H1 (cell line): ENCODE results near the gene TREM1. TPM values are rescaled to one million over a fixed set of nuclear protein-coding genes. Genes with fewer than 3 reads are reported as not detected.
A peak's percentile ranks its signal among the peaks of the same experiment; 100 is the strongest.

Source experiments
- CTCF ChIA-PET: fragments of 300-600 bp; sonication (Branson Sonifier 250); formaldehyde crosslinking; loops from one replicate; lab custom pipeline; 2021; ENCODE audit not compliant: partially characterized antibody; lab: Charles Lee
- POLR2A ChIA-PET: fragments of 300-600 bp; sonication (Branson Sonifier 250); formaldehyde crosslinking; loops from one replicate; lab custom pipeline; 2021; ENCODE audit warnings: inconsistent platforms; ENCODE audit not compliant: partially characterized antibody; lab: Charles Lee
- DNase-seq, 2 experiments: peaks; one replicate each; pipeline versions ENCODE4 v3.0.0 to v3.0.0-alpha.2; 2010 to 2022; ENCODE audit warnings: low spot score in 2 of 2, low read depth in 1 of 2, mixed read lengths in 1 of 2
- FAIRE-seq: peaks from 2 replicates; lab custom pipeline; 2011; peaks lifted over from hg19 to GRCh38; lab: Jason Lieb, UNC
- H2AFZ ChIP-seq: 2 replicates; pipeline ENCODE4 v1.8.1; 2012; ENCODE audit warnings: low read length, inconsistent platforms
- H2AK5ac ChIP-seq: 2 replicates; pipeline ENCODE4 v1.6.1; 2013; ENCODE audit warnings: low read depth, low read length
- H2BK120ac ChIP-seq: replicated peaks from 2 replicates; pipeline ENCODE3; 2013; ENCODE audit warnings: low read depth, low read length, inconsistent platforms
- H2BK12ac ChIP-seq: 2 replicates; pipeline ENCODE4 v1.6.1; 2013; ENCODE audit warnings: low read depth, low read length
- H2BK15ac ChIP-seq: 2 replicates; pipeline ENCODE4 v1.6.1; 2013; ENCODE audit warnings: low read length
- H2BK20ac ChIP-seq: 2 replicates; pipeline ENCODE4 v1.6.1; 2013; ENCODE audit warnings: low read length
- H2BK5ac ChIP-seq: 2 replicates; pipeline ENCODE4 v1.6.1; 2013; ENCODE audit warnings: low read depth, low read length
- H3K14ac ChIP-seq: 2 replicates; pipeline ENCODE4 v1.6.1; 2013; ENCODE audit warnings: inconsistent platforms; ENCODE audit not compliant: insufficient read length
- H3K18ac ChIP-seq: 2 replicates; pipeline ENCODE4 v1.6.1; 2013; ENCODE audit warnings: low read length; ENCODE audit errors: extremely low read depth
- H3K23ac ChIP-seq: 2 replicates; pipeline ENCODE4 v1.6.1; 2013; ENCODE audit warnings: inconsistent platforms; ENCODE audit not compliant: insufficient read length
- H3K23me2 ChIP-seq: 2 replicates; pipeline ENCODE4 v1.6.1; 2013; ENCODE audit warnings: low read depth, low read length
- H3K27ac ChIP-seq: 2 replicates; pipeline ENCODE4 v1.6.1; 2011; ENCODE audit warnings: low read depth, low read length, inconsistent platforms
- H3K27me3 ChIP-seq, 4 experiments: replicated peaks in 1 of 4; 1 replicate in 1 of 4; 2 replicates in 3 of 4; pipeline versions ENCODE4 v1.6.1 to v1.8.1; 2011 to 2013; ENCODE audit warnings: low read length in 3 of 4, mild to moderate bottlenecking in 3 of 4, inconsistent platforms in 2 of 4, mixed read lengths in 2 of 4, moderate library complexity in 1 of 4; ENCODE audit not compliant: control insufficient read depth in 3 of 4, insufficient read depth in 3 of 4; ENCODE audit errors: extremely low read depth in 1 of 4
- H3K36me3 ChIP-seq, 4 experiments: 2 replicates each; pipeline versions ENCODE4 v1.6.1 to v1.8.1; 2011 to 2013; ENCODE audit warnings: mild to moderate bottlenecking in 4 of 4, low read length in 3 of 4, moderate library complexity in 2 of 4, control low read depth in 1 of 4, inconsistent platforms in 1 of 4; ENCODE audit not compliant: insufficient read depth in 4 of 4, control insufficient read depth in 2 of 4
- H3K4ac ChIP-seq: replicated peaks from 2 replicates; pipeline ENCODE3; 2013; ENCODE audit warnings: low read length, low read depth, mixed read lengths, inconsistent platforms; ENCODE audit not compliant: insufficient read length
- H3K4me1 ChIP-seq, 4 experiments: replicated peaks in 1 of 4; 1 replicate in 1 of 4; 2 replicates in 3 of 4; pipeline versions ENCODE4 v1.6.1 to v1.8.1; 2011 to 2013; ENCODE audit warnings: low read length in 3 of 4, inconsistent platforms in 2 of 4, mixed read lengths in 1 of 4; ENCODE audit not compliant: insufficient read depth in 4 of 4, control insufficient read depth in 3 of 4
- H3K4me2 ChIP-seq, 2 experiments: 2 replicates each; pipeline versions ENCODE4 v1.6.1 to v1.8.1; 2011 to 2013; ENCODE audit warnings: low read depth in 2 of 2, low read length in 2 of 2, control low read depth in 1 of 2, inconsistent platforms in 1 of 2, mild to moderate bottlenecking in 1 of 2; ENCODE audit not compliant: insufficient read depth in 1 of 2
- H3K4me3 ChIP-seq, 4 experiments: fragments of 200-600, 300-600 bp in 1 of 4; sonication (generic), shearing (Covaris generic), sonication (Bioruptor Twin) in 1 of 4; 2 replicates each; pipeline versions ENCODE4 v1.5.1 to v1.8.1; 2011 to 2016; ENCODE audit warnings: low read length in 4 of 4, low read depth in 3 of 4, control low read depth in 2 of 4, inconsistent platforms in 2 of 4, mild to moderate bottlenecking in 2 of 4, mixed read lengths in 1 of 4, moderate library complexity in 1 of 4; ENCODE audit not compliant: insufficient read depth in 2 of 4; ENCODE audit errors: extremely low read depth in 1 of 4
- H3K56ac ChIP-seq: replicated peaks from 2 replicates; pipeline ENCODE3; 2013; ENCODE audit warnings: low read depth, mild to moderate bottlenecking, mixed read lengths, low read length, inconsistent platforms; ENCODE audit not compliant: insufficient read length
- H3K79me1 ChIP-seq: 2 replicates; pipeline ENCODE4 v1.6.1; 2013; ENCODE audit warnings: low read depth, low read length, control low read depth
- H3K79me2 ChIP-seq, 2 experiments: 2 replicates each; pipeline versions ENCODE4 v1.6.1 to v1.8.1; 2012 to 2013; ENCODE audit warnings: low read length in 2 of 2, mild to moderate bottlenecking in 2 of 2, inconsistent platforms in 1 of 2; ENCODE audit not compliant: insufficient read depth in 2 of 2, control insufficient read depth in 1 of 2
- H3K9ac ChIP-seq, 4 experiments: replicated peaks in 1 of 4; 1 replicate in 1 of 4; 2 replicates in 3 of 4; pipeline versions ENCODE4 v1.6.1 to v1.8.1; 2011 to 2013; ENCODE audit warnings: low read depth in 3 of 4, low read length in 3 of 4, control low read depth in 2 of 4, mild to moderate bottlenecking in 2 of 4, moderate library complexity in 2 of 4, inconsistent platforms in 1 of 4; ENCODE audit errors: extremely low read depth in 1 of 4
- H3K9me3 ChIP-seq, 2 experiments: 2 replicates each; pipeline versions ENCODE4 v1.6.1 to v1.8.1; 2012 to 2013; ENCODE audit warnings: mild to moderate bottlenecking in 2 of 2, moderate library complexity in 2 of 2, control low read depth in 1 of 2, inconsistent platforms in 1 of 2, low read depth in 1 of 2, low read length in 1 of 2, mixed read lengths in 1 of 2; ENCODE audit not compliant: insufficient read depth in 2 of 2
- H4K20me1 ChIP-seq, 2 experiments: replicated peaks in 1 of 2; 2 replicates each; pipeline versions ENCODE3 to v1.8.1; 2011 to 2013; ENCODE audit warnings: inconsistent platforms in 2 of 2, low read length in 2 of 2, mild to moderate bottlenecking in 1 of 2; ENCODE audit not compliant: insufficient read depth in 2 of 2, control insufficient read depth in 1 of 2
- H4K5ac ChIP-seq: 2 replicates; pipeline ENCODE4 v1.6.1; 2013; ENCODE audit warnings: low read length, low read depth, mixed read lengths, inconsistent platforms; ENCODE audit not compliant: insufficient read length
- H4K8ac ChIP-seq: 2 replicates; pipeline ENCODE4 v1.8.0; 2013; ENCODE audit warnings: mild to moderate bottlenecking, moderate library complexity, low read length, inconsistent platforms; ENCODE audit not compliant: insufficient read depth; ENCODE audit errors: extremely low read depth
- H4K91ac ChIP-seq: replicated peaks from 2 replicates; pipeline ENCODE3; 2013; ENCODE audit warnings: low read length, mixed read lengths, inconsistent platforms; ENCODE audit not compliant: insufficient read length
- EGR1 ChIP-seq: IDR thresholded peaks from 2 replicates; pipeline ENCODE4 v1.6.1; 2011; ENCODE audit warnings: low read depth, low read length, borderline replicate concordance
- KDM1A ChIP-seq: fragments of 200-600, 300-600 bp; sonication (generic); IDR thresholded peaks from 2 replicates; pipeline ENCODE4 v1.7.1; 2016; ENCODE audit warnings: mild to moderate bottlenecking, low read length, borderline replicate concordance
- PHF8 ChIP-seq: fragments of 200-600 bp; sonication (generic); conservative IDR thresholded peaks from 2 replicates; pipeline ENCODE4 v1.7.1; 2012; ENCODE audit warnings: low read depth, mild to moderate bottlenecking, inconsistent platforms, low read length, moderate library complexity
- POU5F1 ChIP-seq: IDR thresholded peaks from 2 replicates; pipeline ENCODE4 v1.6.1; 2011; ENCODE audit warnings: low read depth, mild to moderate bottlenecking, low read length, moderate library complexity
- WGBS, 2 experiments: shearing (Covaris generic) in 1 of 2; methylation state at CpG; one replicate each; pipeline versions ENCODE4 v1.1.6 to v1.1.7; 2013 to 2015; ENCODE audit warnings: low lambda C conversion rate in 2 of 2, mixed read lengths in 2 of 2, inconsistent platforms in 1 of 2, low coverage in 1 of 2, missing lambda C conversion rate in 1 of 2; ENCODE audit not compliant: insufficient replicate concordance in 2 of 2, insufficient coverage in 1 of 2, insufficient read length in 1 of 2; ENCODE audit errors: extremely low coverage in 1 of 2, missing lambda C conversion rate in 1 of 2; 5-methylcytosine and 5-hydroxymethylcytosine counted together
- polyA plus RNA-seq, 7 experiments: library from polyadenylated mRNA; depleted of rRNA in 3 of 7; stranded (reverse) in 5 of 7; unstranded in 2 of 7; fragments of >200 nt in 5 of 7; fragments of 200-250 nt in 2 of 7; gene quantifications; 1 replicate in 5 of 7; 2 replicates in 1 of 7; 4 replicates in 1 of 7; pipeline versions ENCODE4 v1.2.1 to v1.2.3, GENCODE V29; 2011 to 2013; ENCODE audit warnings: missing spikeins in 2 of 7, mixed read lengths in 2 of 7
- total RNA-seq: library from RNA; stranded (reverse); fragmentation: NEBNext Ultra II Directional; extraction: Animal tissue kit (Norgen Biotek cat#: 25700); gene quantifications from 2 replicates; pipeline ENCODE4 v1.2.1, GENCODE V29; 2021

The TREM1 gene
- total and polyA plus RNA-seq, 2 of the 8 experiments (the other 6 are each of a cell fraction or from before 2014, with no cell fraction given), result not detected

DNA sequence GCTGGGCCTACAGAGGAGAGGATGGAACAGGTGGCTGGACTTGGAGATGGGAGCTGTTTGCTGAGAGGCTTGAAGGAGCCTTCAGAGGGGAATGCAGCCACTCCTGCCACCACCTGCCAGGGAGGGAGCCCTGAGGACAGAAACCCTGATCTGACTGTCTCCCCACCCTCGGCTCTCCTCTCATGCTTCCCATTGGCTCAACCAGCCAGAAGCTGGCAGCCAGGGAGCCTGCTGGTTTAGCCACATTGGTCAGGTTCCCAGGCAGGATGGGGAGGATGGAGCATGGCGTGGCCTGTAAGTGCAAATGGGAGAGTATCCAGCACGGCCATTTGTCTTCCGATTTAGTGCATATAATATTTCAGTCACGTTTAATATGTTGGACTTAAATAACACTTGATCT is 12.8 kb downstream of the TREM1 start:
- Histone ChIP-seq H3K27ac (no peak overlapping the region), H3K4me2 (no peak overlapping the region), H3K4ac (no peak overlapping the region), H2AK5ac (no peak overlapping the region), H3K9ac (no peak overlapping the region), H3K4me1 (no peaks in the 10 kb centered on the region; a peak in 1 of 7 replicates), H2BK120ac (no peak overlapping the region), H3K23ac (no peak overlapping the region), H4K8ac (no peak overlapping the region), H3K36me3 (no peaks in the 10 kb centered on the region), H3K79me2 (no peaks in the 10 kb centered on the region), H2BK12ac (no peak overlapping the region), H2BK5ac (no peak overlapping the region), H2BK20ac (no peak overlapping the region), H4K20me1 (peaks cover 0 to 4% of the 10 kb centered on the region in 2 experiments), H4K5ac (no peak overlapping the region), H2BK15ac (no peak overlapping the region), H3K23me2 (no peaks in the 10 kb centered on the region), H4K91ac (no peak overlapping the region), H3K18ac (no peak overlapping the region), H2AFZ (no peak overlapping the region), H3K9me3 (0 out of 4 replicates have a peak, but pooled peaks cover 0 to 3% of the 10 kb centered on the region in 2 experiments), H3K14ac (no peak overlapping the region), H3K4me3 (no peak overlapping the region), H3K79me1 (no peaks in the 10 kb centered on the region), H3K56ac (no peak overlapping the region), H3K27me3 (no peaks in the 10 kb centered on the region; a peak in 2 of 7 replicates)
- no peak for FAIRE-seq
- WGBS, 2 experiments, result 89% methylated on average over 5 of the region's 5 CpGs; no CpG with 5 or more reads in 1 of the 2 experiments
- CTCF ChIA-PET, result interaction anchor here (0.8 to 1.8 kb wide), 4 partner anchors 23 to 266 kb away, joined by 3 to 5 read pairs (median 3); no protein-coding TSS in a partner anchor
- POLR2A ChIA-PET, result interaction anchor here (1.0 kb wide), 1 partner anchor 45 kb away, joined by 3 read pairs; no protein-coding TSS in a partner anchor
- peak in 1 of 2 experiments; percentile 39 for DNase-seq
- TF ChIP-seq EGR1, result no peak
- TF ChIP-seq KDM1A, result no peak
- no peak for TF ChIP-seq POU5F1
- no peak for TF ChIP-seq PHF8
